Trophoblast cell (in vitro differentiated cells and primary cell): ENCODE results near the gene OPCML.

ENCODE experiments used
- DNase-seq, 2 donors: peaks; one replicate each; pipeline ENCODE4 v3.0.0-alpha.2; 2016
- H2AFZ ChIP-seq: 2 replicates; pipeline ENCODE4 v1.6.1; 2013; ENCODE audit warnings: low read length, moderate library complexity, mild to moderate bottlenecking; ENCODE audit not compliant: insufficient read depth, poor library complexity
- H2AK5ac ChIP-seq: 2 replicates; pipeline ENCODE4 v1.6.1; 2013; ENCODE audit warnings: mild to moderate bottlenecking, low read length
- H2BK120ac ChIP-seq: 2 replicates; pipeline ENCODE4 v1.6.1; 2013; ENCODE audit warnings: low read length, mild to moderate bottlenecking, moderate library complexity; ENCODE audit not compliant: insufficient read depth, poor library complexity
- H2BK12ac ChIP-seq: 2 replicates; pipeline ENCODE4 v1.6.1; 2013; ENCODE audit warnings: mild to moderate bottlenecking, low read length, moderate library complexity
- H2BK5ac ChIP-seq: 2 replicates; pipeline ENCODE4 v1.6.1; 2013; ENCODE audit warnings: low read length, low read depth, moderate library complexity, mild to moderate bottlenecking; ENCODE audit not compliant: poor library complexity
- H3K14ac ChIP-seq: 2 replicates; pipeline ENCODE4 v1.6.1; 2013; ENCODE audit warnings: mild to moderate bottlenecking, low read length
- H3K18ac ChIP-seq: 2 replicates; pipeline ENCODE4 v1.6.1; 2013; ENCODE audit warnings: mild to moderate bottlenecking, low read length
- H3K23ac ChIP-seq: 2 replicates; pipeline ENCODE4 v1.6.1; 2013; ENCODE audit warnings: low read length
- H3K27ac ChIP-seq: 2 replicates; pipeline ENCODE4 v1.5.1; 2013; ENCODE audit warnings: low read depth, mild to moderate bottlenecking, inconsistent platforms, low read length, moderate library complexity
- H3K27me3 ChIP-seq: 2 replicates; pipeline ENCODE4 v1.6.1; 2013; ENCODE audit warnings: inconsistent platforms, mild to moderate bottlenecking, low read length, moderate library complexity; ENCODE audit not compliant: insufficient read depth
- H3K36me3 ChIP-seq, 2 experiments: 1 replicate in 1 of 2; 2 replicates in 1 of 2; pipeline ENCODE4 v1.6.1; 2013; ENCODE audit warnings: low read length in 2 of 2, mild to moderate bottlenecking in 2 of 2, moderate library complexity in 1 of 2; ENCODE audit not compliant: insufficient read depth in 2 of 2, control insufficient read depth in 1 of 2
- H3K4ac ChIP-seq: 2 replicates; pipeline ENCODE4 v1.6.1; 2013; ENCODE audit warnings: low read depth, mild to moderate bottlenecking, low read length, moderate library complexity
- H3K4me1 ChIP-seq, 2 experiments: 1 replicate in 1 of 2; 2 replicates in 1 of 2; pipeline ENCODE4 v1.6.1; 2013; ENCODE audit warnings: low read length in 2 of 2, mild to moderate bottlenecking in 2 of 2, moderate library complexity in 1 of 2; ENCODE audit not compliant: insufficient read depth in 2 of 2, control insufficient read depth in 1 of 2
- H3K4me2 ChIP-seq: 2 replicates; pipeline ENCODE4 v1.6.1; 2013; ENCODE audit warnings: inconsistent platforms, mild to moderate bottlenecking, low read length, moderate library complexity
- H3K4me3 ChIP-seq: 2 replicates; pipeline ENCODE4 v1.5.1; 2013; ENCODE audit warnings: mild to moderate bottlenecking, low read depth, low read length, inconsistent platforms
- H3K79me1 ChIP-seq: one replicate; pipeline ENCODE4 v1.6.1; 2013; ENCODE audit warnings: low read length
- H3K79me2 ChIP-seq: 2 replicates; pipeline ENCODE4 v1.6.1; 2013; ENCODE audit warnings: low read length, mild to moderate bottlenecking; ENCODE audit not compliant: control insufficient read depth, insufficient read depth, poor library complexity
- H3K9ac ChIP-seq: 2 replicates; pipeline ENCODE4 v1.6.1; 2013; ENCODE audit warnings: mild to moderate bottlenecking, low read length
- H3K9me3 ChIP-seq: 2 replicates; pipeline ENCODE4 v1.6.1; 2013; ENCODE audit warnings: low read depth, mild to moderate bottlenecking, control low read depth, inconsistent platforms, low read length; ENCODE audit not compliant: insufficient read depth
- H4K12ac ChIP-seq: 2 replicates; pipeline ENCODE4 v1.6.1; 2013; ENCODE audit warnings: low read depth, mild to moderate bottlenecking, low read length, moderate library complexity
- H4K8ac ChIP-seq: 2 replicates; pipeline ENCODE4 v1.6.1; 2013; ENCODE audit warnings: low read depth, mild to moderate bottlenecking, low read length, moderate library complexity
- H4K91ac ChIP-seq: one replicate; pipeline ENCODE4 v1.6.1; 2013; ENCODE audit warnings: low read depth, mild to moderate bottlenecking, low read length, moderate library complexity
- WGBS: extraction: QIAGEN DNeasy Blood & Tissue Kit; methylation state at CpG from one replicate; pipeline ENCODE4 v1.1.7; 2013; ENCODE audit warnings: missing lambda C conversion rate; ENCODE audit not compliant: insufficient read length, insufficient coverage; ENCODE audit errors: extremely low coverage; 5-methylcytosine and 5-hydroxymethylcytosine counted together

Gene OPCML

GRCh38 chr11:133081730-133082452 is 450.4 kb downstream of the OPCML start:
- Histone ChIP-seq H3K9ac (no peak overlapping the region), H3K23ac (no peak overlapping the region), H2BK120ac (no peak overlapping the region), H2BK12ac (no peak overlapping the region), H3K4me1 (no peaks in the 10 kb centered on the region), H2BK5ac (no peak overlapping the region), H3K18ac (no peak overlapping the region), H4K8ac (no peak overlapping the region), H3K14ac (no peak overlapping the region), H3K79me2 (no peaks in the 10 kb centered on the region), H3K4ac (no peak overlapping the region), H3K27me3 (peaks cover 3% of the 10 kb centered on the region), H3K27ac (no peak overlapping the region), H3K4me2 (no peak overlapping the region), H4K91ac (no peak overlapping the region), H3K36me3 (no peaks in the 10 kb centered on the region), H4K12ac (no peak overlapping the region), H3K79me1 (no peaks in the 10 kb centered on the region), H3K4me3 (no peak overlapping the region), H2AFZ (no peak overlapping the region), H2AK5ac (no peak overlapping the region), H3K9me3 (peaks cover 2% of the 10 kb centered on the region)
- DNase-seq: no peak
- WGBS: 33% methylated on average over 1 of the region's 43 CpGs

- WGBS: no CpG with 5 or more reads among the region's 9 CpGs
Measured at GRCh38 chr11:133081020-133081419, 451.3 kb downstream of the OPCML start.

DNA sequence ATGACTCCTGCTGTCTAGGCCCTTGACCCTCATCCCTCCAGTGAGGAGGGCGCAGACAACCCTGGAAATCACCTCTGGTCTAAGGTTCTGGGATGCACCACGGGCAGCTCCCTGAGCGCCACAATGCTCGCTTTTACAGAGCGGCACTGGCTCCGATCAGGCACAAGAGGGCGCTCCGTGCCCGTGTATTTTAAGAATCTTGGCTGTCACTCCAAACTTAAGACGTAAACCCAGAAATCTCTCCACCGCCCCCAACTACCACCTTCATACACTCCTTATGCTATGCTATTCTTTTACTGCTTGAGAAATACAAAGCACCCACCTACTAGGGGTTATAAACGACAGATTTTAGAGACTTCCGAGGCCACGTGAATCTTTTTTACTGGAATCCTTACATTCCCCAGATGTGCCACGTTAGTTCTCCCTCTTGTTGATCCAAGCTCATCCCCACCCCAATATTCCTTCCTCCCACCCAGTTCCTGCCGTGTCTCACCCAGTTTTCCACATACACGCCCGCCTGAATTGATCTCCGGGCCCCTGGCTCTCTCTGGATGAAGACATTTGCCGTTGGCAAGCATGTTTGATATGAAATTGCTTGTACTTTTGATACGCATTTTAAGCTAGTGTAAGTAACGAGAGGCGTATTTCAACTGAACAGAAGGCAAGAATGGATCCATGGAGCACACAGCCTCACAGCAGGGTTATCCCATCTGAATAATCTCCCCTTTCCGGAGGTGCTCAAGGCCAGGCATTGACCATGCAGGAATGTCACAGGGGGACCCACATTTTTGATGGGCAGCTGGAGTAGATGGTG is 453.5 kb downstream of the OPCML start:
- no peak overlapping the region for H3K14ac ChIP-seq
- H3K9me3 ChIP-seq: peaks cover 4% of the 10 kb centered on the region
- no peaks in the 10 kb centered on the region for H3K36me3 ChIP-seq
- H4K91ac ChIP-seq: no peak overlapping the region
- no peak overlapping the region for H3K4me3 ChIP-seq
- H2AK5ac ChIP-seq: no peak overlapping the region
- no peaks in the 10 kb centered on the region for H3K79me1 ChIP-seq
- H2BK120ac ChIP-seq: no peak overlapping the region
- H3K4ac ChIP-seq: no peak overlapping the region
- H3K27ac ChIP-seq: no peak overlapping the region
- no peaks in the 10 kb centered on the region for H3K4me1 ChIP-seq
- H3K23ac ChIP-seq: no peak overlapping the region
- no peak overlapping the region for H3K18ac ChIP-seq
- H4K8ac ChIP-seq: no peak overlapping the region
- no peak overlapping the region for H3K4me2 ChIP-seq
- H3K79me2 ChIP-seq: no peaks in the 10 kb centered on the region
- no peak overlapping the region for H2AFZ ChIP-seq
- H2BK5ac ChIP-seq: no peak overlapping the region
- DNase-seq: peak in 1 of 2 donors; percentile 54
- H2BK12ac ChIP-seq: no peak overlapping the region
- H3K27me3 ChIP-seq: peaks cover 3% of the 10 kb centered on the region
- no peak overlapping the region for H4K12ac ChIP-seq
- no peak overlapping the region for H3K9ac ChIP-seq
- no CpG with 5 or more reads among the region's 24 CpGs for WGBS

More at GRCh38 chr11:133081020-133081419, 451.3 kb downstream of the OPCML start:
- H2AK5ac ChIP-seq: no peak overlapping the region
- H4K8ac ChIP-seq: no peak overlapping the region
- H3K27me3 ChIP-seq: peaks cover 3% of the 10 kb centered on the region
- H3K79me1 ChIP-seq: no peaks in the 10 kb centered on the region
- no peak overlapping the region for H3K4me2 ChIP-seq
- H3K36me3 ChIP-seq: no peaks in the 10 kb centered on the region
- DNase-seq: no peak
- no peak overlapping the region for H4K12ac ChIP-seq
- H3K23ac ChIP-seq: no peak overlapping the region
- H3K18ac ChIP-seq: no peak overlapping the region
- H2BK12ac ChIP-seq: no peak overlapping the region
- H3K9me3 ChIP-seq: peaks cover 2% of the 10 kb centered on the region
- H3K4me1 ChIP-seq: no peaks in the 10 kb centered on the region
- H3K79me2 ChIP-seq: no peaks in the 10 kb centered on the region
- H3K4me3 ChIP-seq: no peak overlapping the region
- no peak overlapping the region for H2BK5ac ChIP-seq
- no peak overlapping the region for H2AFZ ChIP-seq
- no peak overlapping the region for H3K14ac ChIP-seq
- H3K27ac ChIP-seq: no peak overlapping the region
- H4K91ac ChIP-seq: no peak overlapping the region
- no peak overlapping the region for H3K4ac ChIP-seq
- H3K9ac ChIP-seq: no peak overlapping the region
- H2BK120ac ChIP-seq: no peak overlapping the region

DNA sequence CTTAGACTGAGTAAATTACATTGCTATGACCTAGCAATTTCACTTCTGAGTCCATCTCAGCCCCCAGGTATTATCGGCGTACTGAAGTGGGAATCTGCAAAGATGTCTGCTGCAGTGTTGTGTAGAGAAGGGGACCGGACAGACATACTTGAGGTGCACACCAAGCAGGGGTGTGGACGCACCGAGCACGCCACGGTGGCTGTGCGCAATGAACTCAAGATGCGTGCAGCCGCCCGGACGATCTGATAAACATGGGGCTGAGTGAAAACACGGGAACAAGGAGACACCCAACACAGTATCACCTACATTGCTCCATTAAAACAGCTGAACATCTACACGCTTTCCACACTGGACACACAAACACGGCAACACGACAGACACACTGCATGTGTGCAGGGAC is 454.3 kb downstream of the OPCML start:
- Histone ChIP-seq H3K27me3 (peaks cover 3% of the 10 kb centered on the region), H4K91ac (no peak overlapping the region), H3K4me3 (no peak overlapping the region), H3K14ac (no peak overlapping the region), H4K12ac (no peak overlapping the region), H2BK120ac (no peak overlapping the region), H3K4ac (no peak overlapping the region), H2AFZ (no peak overlapping the region), H3K23ac (peak overlapping the region; percentile 62), H4K8ac (no peak overlapping the region), H3K79me2 (no peaks in the 10 kb centered on the region), H3K36me3 (no peaks in the 10 kb centered on the region), H3K79me1 (no peaks in the 10 kb centered on the region), H3K9ac (no peak overlapping the region), H3K18ac (no peak overlapping the region), H3K9me3 (peaks cover 4% of the 10 kb centered on the region), H3K4me1 (no peaks in the 10 kb centered on the region), H2BK12ac (no peak overlapping the region), H2BK5ac (no peak overlapping the region), H2AK5ac (no peak overlapping the region), H3K4me2 (no peak overlapping the region), H3K27ac (no peak overlapping the region)
- no CpG with 5 or more reads among the region's 16 CpGs for WGBS
- DNase-seq: no peak
